Activated naive CD8-positive, alpha-beta T cell treated with anti-CD3 and anti-CD28 coated beads, Interleukin-2, amount 50 U/mL, for 24 hours (primary cell): ENCODE measurements around the gene TENM3.

Experiments used
- ATAC-seq: fragments of 150-1000 bp; cut with Tn5 transposase; one replicate; pipeline ENCODE4 v1.10.0; 2021
- DNase-seq: peaks from one replicate; pipeline ENCODE4 v3.0.0; 2021
- H3K27ac Mint-ChIP-seq: one replicate; pipeline ENCODE4 v1.8.0; 2021; ENCODE audit warnings: mild to moderate bottlenecking, mixed read lengths
- H3K27me3 Mint-ChIP-seq: one replicate; pipeline ENCODE4 v1.8.0; 2021; ENCODE audit warnings: mixed read lengths
- H3K36me3 Mint-ChIP-seq: one replicate; pipeline ENCODE4 v1.8.0; 2021; ENCODE audit warnings: low read depth, mixed read lengths
- H3K4me1 Mint-ChIP-seq: one replicate; pipeline ENCODE4 v1.8.0; 2021; ENCODE audit warnings: mixed read lengths
- H3K4me3 Mint-ChIP-seq: one replicate; pipeline ENCODE4 v1.8.0; 2021; ENCODE audit warnings: mild to moderate bottlenecking, moderate library complexity, mixed read lengths
- H3K9me3 Mint-ChIP-seq: one replicate; pipeline ENCODE4 v1.8.0; 2021; ENCODE audit warnings: mixed read lengths

TENM3 gene

GRCh38 chr4:182846036-182846435 lies 602.8 kb downstream of the TENM3 start:
- Mint-ChIP-seq H3K27ac (no peak overlapping the region), H3K4me3 (no peak overlapping the region), H3K27me3 (peaks cover 9% of the 10 kb centered on the region), H3K9me3 (no peaks in the 10 kb centered on the region), H3K4me1 (no peaks in the 10 kb centered on the region), H3K36me3 (no peaks in the 10 kb centered on the region)
- ATAC-seq (no peak), DNase-seq (no peak)

GRCh38 chr4:182847576-182848450 lies 604.6 kb downstream of the TENM3 start:
- Mint-ChIP-seq H3K36me3 (no peaks in the 10 kb centered on the region), H3K9me3 (peaks cover 3% of the 10 kb centered on the region), H3K4me3 (no peak overlapping the region), H3K4me1 (no peaks in the 10 kb centered on the region), H3K27me3 (peaks cover 9% of the 10 kb centered on the region), H3K27ac (no peak overlapping the region)
- ATAC-seq (no peak), DNase-seq (no peak)

GRCh38 chr4:182848685-182849084 lies 605.5 kb downstream of the TENM3 start:
- ATAC-seq (no peak), DNase-seq (no peak)
- H3K4me3 Mint-ChIP-seq = no peak overlapping the region
- H3K4me1 Mint-ChIP-seq = no peaks in the 10 kb centered on the region
- H3K27ac Mint-ChIP-seq = no peak overlapping the region
- H3K27me3 Mint-ChIP-seq = peaks cover 9% of the 10 kb centered on the region
- H3K9me3 Mint-ChIP-seq = peaks cover 3% of the 10 kb centered on the region
- no peaks in the 10 kb centered on the region for H3K36me3 Mint-ChIP-seq
